ENCODE results near the gene MIA2. TPM values are rescaled to one million over a fixed set of nuclear protein-coding genes. Genes with fewer than 3 reads are reported as not detected.

The MIA2 gene
- total and polyA plus RNA-seq, 2 experiments from 2014 or later: 9.5 to 10.9 TPM

DNA sequence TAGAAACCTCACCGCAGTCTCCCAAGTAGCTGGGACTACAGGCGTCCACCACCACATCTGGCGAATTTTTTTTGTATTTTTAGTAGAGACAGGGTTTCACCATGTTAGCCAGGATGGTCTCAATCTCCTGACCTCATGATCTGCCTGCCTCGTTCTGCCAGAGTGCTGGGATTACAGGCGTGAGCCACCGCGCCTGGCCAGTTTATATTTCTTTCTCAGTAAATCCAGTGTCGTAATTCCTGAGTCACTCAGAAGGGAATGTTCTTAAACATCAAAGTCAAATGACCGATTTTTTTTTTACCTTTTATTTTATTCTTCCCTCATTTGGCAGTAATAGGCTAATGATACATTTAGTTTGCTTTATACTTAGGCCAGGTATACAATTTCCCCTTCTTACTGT is 118.0 kb downstream of the MIA2 start:
- Histone ChIP-seq H3K27me3 (ENCODE audit: insufficient read depth) (no peaks in the 10 kb centered on the region), H3K9me2 (ENCODE audit: insufficient read depth) (0 out of 2 replicates have a peak, but pooled peaks cover 3% of the 10 kb centered on the region), H4K20me1 (replicated peaks; ENCODE audit: insufficient read depth) (no peaks in the 10 kb centered on the region), H2AFZ (no peak overlapping the region), H3K36me3 (ENCODE audit: insufficient read depth) (peaks cover 5% of the 10 kb centered on the region; the same call in 1 of the 2 replicates), H3K27ac (ENCODE audit: low read depth) (no peak overlapping the region), H3K4me1 (ENCODE audit: insufficient read depth) (no peaks in the 10 kb centered on the region), H3K79me2 (replicated peaks; ENCODE audit: insufficient read depth) (no peaks in the 10 kb centered on the region), H3F3A (replicated peaks; ENCODE audit: low read depth) (no peaks in the 10 kb centered on the region), H3K4me2 (no peak overlapping the region), H3K4me3 (no peak overlapping the region)
- no peaks in the 10 kb centered on the region for H3K27me3 Mint-ChIP-seq (ENCODE audit: insufficient read depth, low read depth, poor library complexity)
- no peak overlapping the region for H3K4me3 Mint-ChIP-seq
- peaks cover 25% of the 10 kb centered on the region for H3K36me3 Mint-ChIP-seq (ENCODE audit: low read depth)
- peaks cover 10% of the 10 kb centered on the region; the same call in 1 of the 3 replicates for H3K9me3 Mint-ChIP-seq
- ATAC-seq: no peak
- TF ChIP-seq, protein P1, sequence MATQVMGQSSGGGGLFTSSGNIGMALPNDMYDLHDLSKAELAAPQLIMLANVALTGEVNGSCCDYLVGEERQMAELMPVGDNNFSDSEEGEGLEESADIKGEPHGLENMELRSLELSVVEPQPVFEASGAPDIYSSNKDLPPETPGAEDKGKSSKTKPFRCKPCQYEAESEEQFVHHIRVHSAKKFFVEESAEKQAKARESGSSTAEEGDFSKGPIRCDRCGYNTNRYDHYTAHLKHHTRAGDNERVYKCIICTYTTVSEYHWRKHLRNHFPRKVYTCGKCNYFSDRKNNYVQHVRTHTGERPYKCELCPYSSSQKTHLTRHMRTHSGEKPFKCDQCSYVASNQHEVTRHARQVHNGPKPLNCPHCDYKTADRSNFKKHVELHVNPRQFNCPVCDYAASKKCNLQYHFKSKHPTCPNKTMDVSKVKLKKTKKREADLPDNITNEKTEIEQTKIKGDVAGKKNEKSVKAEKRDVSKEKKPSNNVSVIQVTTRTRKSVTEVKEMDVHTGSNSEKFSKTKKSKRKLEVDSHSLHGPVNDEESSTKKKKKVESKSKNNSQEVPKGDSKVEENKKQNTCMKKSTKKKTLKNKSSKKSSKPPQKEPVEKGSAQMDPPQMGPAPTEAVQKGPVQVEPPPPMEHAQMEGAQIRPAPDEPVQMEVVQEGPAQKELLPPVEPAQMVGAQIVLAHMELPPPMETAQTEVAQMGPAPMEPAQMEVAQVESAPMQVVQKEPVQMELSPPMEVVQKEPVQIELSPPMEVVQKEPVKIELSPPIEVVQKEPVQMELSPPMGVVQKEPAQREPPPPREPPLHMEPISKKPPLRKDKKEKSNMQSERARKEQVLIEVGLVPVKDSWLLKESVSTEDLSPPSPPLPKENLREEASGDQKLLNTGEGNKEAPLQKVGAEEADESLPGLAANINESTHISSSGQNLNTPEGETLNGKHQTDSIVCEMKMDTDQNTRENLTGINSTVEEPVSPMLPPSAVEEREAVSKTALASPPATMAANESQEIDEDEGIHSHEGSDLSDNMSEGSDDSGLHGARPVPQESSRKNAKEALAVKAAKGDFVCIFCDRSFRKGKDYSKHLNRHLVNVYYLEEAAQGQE (IDR thresholded peaks at IDR 0.05; ENCODE audit: unreplicated experiment): no peak
- TF ChIP-seq NANOG (IDR thresholded peaks at IDR 0.05; ENCODE audit: borderline replicate concordance) (no peak), EZH2 (IDR thresholded peaks at IDR 0.05; ENCODE audit: low read depth, unreplicated experiment) (no peak), ZNF462 (CRISPR knock-in tag; IDR thresholded peaks at IDR 0.05) (no peak), CTCF (conservative IDR thresholded peaks at IDR 0.05; ENCODE audit: low read depth in 2 of 2) (no peak), STAT1 (IDR thresholded peaks at IDR 0.05; ENCODE audit: unreplicated experiment) (no peak), ZNF114 (CRISPR knock-in tag; IDR thresholded peaks at IDR 0.05) (no peak), ZNF331 (CRISPR knock-in tag; IDR thresholded peaks at IDR 0.05; ENCODE audit: low read depth) (no peak), EZH2phosphoT487 (IDR thresholded peaks at IDR 0.05; ENCODE audit: unreplicated experiment) (no peak), ETS1 (IDR thresholded peaks at IDR 0.05) (no peak), CREB1 (CRISPR knock-in tag; IDR thresholded peaks at IDR 0.05; ENCODE audit: low read depth) (no peak), JUNB (IDR thresholded peaks at IDR 0.05; ENCODE audit: unreplicated experiment) (no peak), POLR2AphosphoS5 (IDR thresholded peaks at IDR 0.05; ENCODE audit: low read depth) (no peak)
- no peak overlapping the region for H3K27ac Mint-ChIP-seq
- no peaks in the 10 kb centered on the region for H3K4me1 Mint-ChIP-seq
- no peak for DNase-seq (ENCODE audit: low spot score)
